ENCODE results near the gene PTH1R.

Gene PTH1R

GRCh38 chr3:46918202-46918601, 40.7 kb downstream of the PTH1R start:
- intact Hi-C loops (cut with DNase I) = no loop called here
- no peak for DNase-seq

- intact Hi-C loops (cut with DNase I) = no loop called here
These were observed 41.1 kb downstream of the PTH1R start for GRCh38 chr3:46918634-46919033.

GRCh38 chr3:46921041-46921440, 43.5 kb downstream of the PTH1R start:
- DNase-seq = no peak
- intact Hi-C loops (cut with DNase I) = no loop called here

More at GRCh38 chr3:46918634-46919033, 41.1 kb downstream of the PTH1R start:
- DNase-seq = no peak

DNA sequence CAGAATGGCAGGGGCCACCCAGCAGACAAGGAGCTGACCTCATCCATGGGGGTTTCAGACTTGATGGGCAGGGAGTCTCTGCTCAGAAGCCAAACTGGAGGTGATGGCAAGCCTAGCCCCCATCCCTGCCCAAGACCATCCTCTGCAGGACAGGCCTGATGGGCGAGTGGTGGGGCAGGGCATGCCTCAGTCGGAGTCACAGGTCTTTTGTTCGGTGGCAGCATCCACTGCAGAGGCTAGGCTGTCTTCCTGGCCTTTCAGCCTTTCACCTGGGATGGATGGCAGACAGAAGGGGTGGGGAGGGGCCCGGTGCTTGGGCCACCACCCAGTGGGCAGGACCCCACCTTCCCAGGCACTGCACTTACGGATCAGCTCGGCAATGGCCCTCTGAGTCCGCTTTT, 44.4 kb downstream of the PTH1R start:
- intact Hi-C loops (cut with DNase I) = no loop called here
- DNase-seq = peak in 2 of 42 donors; percentile 1 to 15

- DNase-seq = peak in 1 of 42 donors; percentile 6
- intact Hi-C loops (cut with DNase I) = no loop called here
These were observed 44.9 kb downstream of the PTH1R start for GRCh38 chr3:46922426-46922825.

GRCh38 chr3:46922871-46923558, 45.5 kb downstream of the PTH1R start:
- peak in 2 of 42 donors; percentile 12 to 21 for DNase-seq
- intact Hi-C loops (cut with DNase I) = no loop called here

GRCh38 chr3:46923559-46924350, 46.2 kb downstream of the PTH1R start:
- intact Hi-C loops (cut with DNase I) = no loop called here
- DNase-seq = peak in 25 of 42 donors; percentile 22 to 70 (median 49)

GRCh38 chr3:46924921-46925584, 47.5 kb downstream of the PTH1R start:
- intact Hi-C loops (cut with DNase I) = no loop called here
- peak in 1 of 42 donors; percentile 6 for DNase-seq

DNA sequence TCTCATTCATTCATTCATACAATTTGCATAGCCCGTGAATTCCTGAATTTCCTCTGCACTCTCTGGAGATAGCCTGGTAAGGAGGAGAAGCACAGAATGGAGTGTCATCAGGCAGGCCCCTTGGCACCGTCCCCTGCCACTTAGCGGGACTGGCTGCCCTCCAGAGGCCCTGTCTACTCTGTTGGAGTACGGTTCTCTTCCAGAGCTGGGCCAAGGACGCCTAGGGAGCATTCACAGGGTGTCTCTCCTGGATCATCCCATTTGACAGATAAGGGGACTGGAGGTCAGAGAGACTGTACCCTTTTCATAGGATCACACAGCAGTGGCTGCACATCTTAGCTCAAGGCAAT, 48.0 kb downstream of the PTH1R start:
- intact Hi-C loops (cut with DNase I) = no loop called here
- DNase-seq = peak in 2 of 42 donors; percentile 15

DNA sequence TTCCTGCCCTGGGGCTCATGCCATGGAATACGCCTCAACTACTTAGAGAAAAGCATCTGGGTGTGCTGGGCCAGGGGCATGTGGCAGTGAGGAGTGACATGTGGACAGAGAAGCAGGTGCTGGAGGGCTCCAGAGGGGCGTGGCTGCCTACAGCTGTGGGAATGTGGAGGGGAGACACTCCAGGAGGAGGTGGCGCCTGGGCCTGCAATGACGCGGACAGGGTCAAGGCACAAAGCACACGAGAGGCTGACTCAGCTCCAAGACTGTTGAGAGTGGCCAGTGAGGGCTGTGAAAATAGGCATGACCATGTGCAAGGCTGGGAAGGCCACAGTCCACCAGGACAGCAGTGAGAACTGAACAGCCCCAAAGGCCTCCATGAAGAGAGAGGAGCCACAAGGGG, 48.5 kb downstream of the PTH1R start:
- intact Hi-C loops (cut with DNase I) = no loop called here
- DNase-seq = peak in 1 of 42 donors; percentile 7

- DNase-seq = peak in 2 of 42 donors; percentile 0 to 6
- intact Hi-C loops (cut with DNase I) = no loop called here
These were observed 48.9 kb downstream of the PTH1R start for GRCh38 chr3:46926447-46926846.

- DNase-seq = peak in 2 of 42 donors; percentile 8 to 15
- intact Hi-C loops (cut with DNase I) = no loop called here
These were observed 49.6 kb downstream of the PTH1R start for GRCh38 chr3:46926871-46927717.

GRCh38 chr3:46927718-46928073, 50.2 kb downstream of the PTH1R start:
- peak in 2 of 42 donors; percentile 7 for DNase-seq
- intact Hi-C loops (cut with DNase I) = no loop called here

- no peak for DNase-seq
- intact Hi-C loops (cut with DNase I) = no loop called here
These were observed 50.8 kb downstream of the PTH1R start for GRCh38 chr3:46928282-46928681.

GRCh38 chr3:46929324-46929723, 51.8 kb downstream of the PTH1R start:
- intact Hi-C loops (cut with DNase I) = no loop called here
- DNase-seq = peak in 1 of 42 donors; percentile 7

GRCh38 chr3:46930166-46930944, 52.8 kb downstream of the PTH1R start:
- peak in 1 of 42 donors; percentile 11 for DNase-seq
- intact Hi-C loops (cut with DNase I) = loop anchor here (5.0 kb wide), 1 partner anchor 42 kb away; no protein-coding TSS in a partner anchor

- intact Hi-C loops (cut with DNase I) = loop anchor here (5.0 kb wide), 1 partner anchor 41 kb away; no protein-coding TSS in a partner anchor
- DNase-seq = peak in 1 of 42 donors; percentile 4
These were observed 53.5 kb downstream of the PTH1R start for GRCh38 chr3:46930945-46931403.

All from head of caudate nucleus (tissue), 42 donors.